Activated CD8-positive, alpha-beta memory T cell treated with anti-CD3 and anti-CD28 coated beads, Interleukin-2, amount 50 U/mL, for 1 hour (primary cell): ENCODE results near the gene VPS13C.

Source experiments
- DNase-seq: peaks from one replicate; pipeline ENCODE4 v3.0.0-alpha.2; 2020; ENCODE audit errors: extremely low read depth

Gene VPS13C

DNA sequence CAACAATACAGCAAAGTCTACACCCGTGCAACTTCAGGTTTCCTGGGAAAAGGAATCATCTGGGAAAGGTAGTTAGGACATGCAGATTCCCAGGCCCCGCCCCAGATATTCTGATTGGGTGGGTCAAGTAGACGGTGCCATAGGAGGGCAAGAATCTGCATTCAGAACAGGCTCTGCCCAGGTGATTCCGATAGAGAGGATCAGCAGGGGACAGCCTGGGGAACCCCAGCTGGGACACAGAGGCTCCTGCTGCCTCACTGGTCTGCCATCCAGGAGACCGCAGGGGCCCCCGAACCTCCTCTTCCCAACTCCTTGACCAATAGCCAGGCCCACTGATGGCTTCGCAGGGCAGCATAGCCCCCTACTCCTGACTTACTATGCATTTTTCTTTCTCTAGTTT lies 243.4 kb downstream of the VPS13C start:
- no peak for DNase-seq

DNA sequence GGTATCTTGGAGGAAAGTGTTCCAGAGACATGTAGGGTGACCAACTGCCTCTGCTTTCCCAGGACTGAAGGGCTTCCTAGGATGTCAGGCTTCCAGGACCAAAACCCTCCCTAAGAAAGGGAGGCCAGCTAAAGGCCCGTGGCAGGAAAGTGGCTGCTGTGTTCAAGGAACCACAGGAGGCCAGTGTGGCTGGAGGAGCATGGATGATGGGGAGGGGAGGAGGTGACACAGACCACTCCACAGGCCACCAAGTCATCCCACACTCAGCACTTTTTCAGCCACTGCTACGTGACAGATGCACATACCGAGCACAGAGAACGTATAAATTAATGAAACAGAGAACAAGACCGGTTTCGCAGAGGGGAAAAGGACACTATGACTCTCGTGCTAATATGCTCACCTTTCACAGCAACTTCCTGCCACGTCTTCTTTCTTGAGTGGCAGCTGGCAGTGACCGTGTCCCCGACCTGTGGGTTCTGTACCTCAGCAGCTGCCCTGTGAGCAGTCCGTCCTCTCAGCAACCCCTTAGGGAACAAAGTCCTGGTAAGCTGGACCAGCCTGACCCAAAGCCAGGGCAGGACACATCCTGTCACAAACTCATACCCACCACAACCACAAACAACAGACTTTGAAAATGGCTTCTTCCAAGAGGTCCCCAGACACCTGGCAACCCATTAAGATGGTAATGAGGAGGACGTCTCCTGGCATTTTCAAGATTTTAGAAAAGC lies 244.7 kb downstream of the VPS13C start:
- no peak for DNase-seq

DNA sequence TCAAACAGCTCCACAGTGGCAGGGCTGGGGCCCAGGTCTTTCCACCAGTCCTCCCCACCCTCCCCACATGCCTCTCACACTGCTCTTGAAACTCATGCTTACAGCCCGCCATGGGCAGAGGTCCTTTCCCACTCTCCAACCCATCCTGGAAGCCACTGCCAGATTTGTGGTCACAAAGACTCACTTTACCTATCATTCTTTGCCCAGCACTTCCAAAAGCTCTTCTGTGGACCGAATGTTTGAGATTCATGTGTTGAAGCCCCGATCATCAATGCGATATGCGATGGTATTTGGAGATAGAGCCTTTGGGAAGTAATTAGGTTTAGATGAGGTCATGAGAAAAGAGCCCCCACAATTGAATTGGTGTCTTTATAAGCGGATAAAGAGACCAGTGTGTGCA lies 247.8 kb downstream of the VPS13C start:
- no peak for DNase-seq

DNA sequence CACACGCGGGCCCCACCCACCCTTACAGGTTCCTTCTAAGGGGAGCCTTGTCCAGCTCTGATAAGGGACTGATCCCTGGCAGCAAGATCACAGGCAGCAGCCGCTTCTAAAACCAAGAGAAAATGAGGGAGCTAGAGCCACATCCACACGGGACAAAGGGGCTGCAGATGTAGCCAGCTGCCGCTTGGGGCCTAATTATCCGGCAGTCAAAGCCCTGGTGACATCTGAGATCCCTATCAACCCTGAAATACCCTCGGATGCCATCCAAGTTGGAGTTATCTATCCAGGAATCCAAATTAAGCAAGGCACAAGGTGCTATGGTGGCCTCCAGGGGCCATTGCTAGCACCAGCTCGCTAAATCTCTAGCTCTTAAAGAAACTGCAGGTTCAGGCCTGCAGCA lies 248.3 kb downstream of the VPS13C start:
- no peak for DNase-seq

DNA sequence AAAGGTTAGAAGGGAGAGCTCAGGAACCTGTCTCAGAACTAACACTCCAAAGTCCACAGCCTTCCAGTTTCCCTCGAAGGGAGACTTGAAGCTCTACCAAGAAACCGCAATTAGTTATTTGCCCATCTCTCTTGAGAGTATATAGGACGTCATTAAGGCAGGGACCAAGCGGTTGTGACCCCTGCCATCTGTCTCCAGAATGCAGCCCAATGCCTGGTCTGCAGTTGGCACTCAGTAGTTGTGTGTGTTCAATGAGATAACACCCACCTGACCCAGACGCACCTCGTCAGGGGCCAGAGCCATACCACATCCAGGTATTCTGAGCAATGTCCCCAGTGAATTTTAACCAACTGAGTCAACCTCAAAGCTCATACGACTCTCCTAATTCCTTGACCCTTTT lies 251.0 kb downstream of the VPS13C start:
- DNase-seq, result no peak

DNA sequence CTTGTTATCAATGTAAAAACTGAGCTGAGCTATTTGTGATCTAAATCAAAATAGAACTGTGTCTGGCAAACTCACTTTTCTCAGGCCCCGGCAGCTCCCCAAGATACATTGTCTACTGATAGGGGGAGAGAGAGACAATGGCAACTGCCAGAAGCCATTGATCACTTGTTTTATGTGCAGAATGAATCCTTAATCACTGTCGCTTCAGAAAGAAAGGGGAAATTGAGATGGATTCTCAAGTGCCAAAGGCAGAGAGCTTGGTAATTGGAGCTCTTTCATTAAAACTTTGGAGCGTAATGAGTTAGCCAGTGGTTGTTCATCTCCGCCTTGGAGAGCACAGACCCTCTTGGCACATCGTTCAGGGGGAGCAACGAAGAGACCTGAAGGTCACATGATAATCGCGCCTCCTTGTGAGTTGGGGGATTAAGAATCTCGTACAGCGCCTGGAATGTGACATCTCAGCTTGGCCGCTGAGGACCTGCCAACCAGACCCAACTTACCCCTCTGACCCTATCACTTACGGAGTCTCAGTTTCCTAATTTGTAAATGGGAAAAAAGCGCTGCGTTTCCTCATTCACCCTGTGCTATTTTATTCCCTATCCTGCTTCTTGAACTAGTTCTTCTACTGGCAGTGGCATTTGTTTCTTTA lies 252.8 kb downstream of the VPS13C start:
- no peak for DNase-seq
